ENCODE results near the gene CXorf65.

The CXorf65 gene

DNA sequence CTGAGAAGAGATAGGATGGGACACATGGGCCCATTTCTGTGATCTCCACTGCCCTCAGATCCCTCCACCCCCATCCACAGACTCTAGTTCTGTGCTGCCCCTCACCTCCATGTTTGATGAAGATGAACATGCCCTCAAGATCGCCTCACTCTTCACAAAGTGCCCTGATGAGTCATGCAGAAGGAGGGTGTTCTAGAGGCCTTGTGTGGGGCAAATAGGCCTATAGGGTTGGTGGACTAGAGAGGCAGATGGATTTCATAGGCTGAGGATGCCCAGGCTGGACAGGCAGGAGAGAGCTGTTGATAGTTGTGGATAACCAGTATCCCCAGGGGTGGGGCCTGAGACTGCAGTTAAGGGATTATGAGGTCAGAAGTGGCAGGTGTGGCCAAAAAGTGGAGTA, at the start of gene CXorf65:
TSS of gene CXorf65 (minus strand) at position 314 of the 400 bp plus-strand sequence. CDS start at position 130, 184 bp downstream.
- no peak for DNase-seq (ENCODE audit: low read depth in 2 of 2)

DNA sequence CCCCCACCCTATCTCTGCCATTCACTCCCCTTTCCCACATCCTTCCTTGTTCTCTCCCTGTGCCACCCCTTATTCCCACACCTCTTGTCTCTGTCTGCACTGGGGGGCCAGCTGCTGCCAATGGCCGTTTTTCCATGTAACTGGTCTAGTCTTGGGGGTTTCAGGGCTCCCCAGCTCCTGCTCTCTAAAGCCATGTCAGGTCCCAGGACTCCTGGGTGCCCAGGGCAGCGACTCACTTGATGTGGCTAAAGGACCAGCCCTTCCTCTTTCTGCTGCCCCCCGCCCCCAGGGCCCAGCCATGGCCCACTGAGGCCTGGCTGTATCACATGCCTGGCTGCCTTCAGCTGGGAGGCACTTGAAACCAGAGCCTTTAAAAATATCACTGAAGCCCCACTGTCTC, 48.1 kb upstream of the CXorf65 start:
- no peak for DNase-seq (ENCODE audit: low read depth in 2 of 2)

DNA sequence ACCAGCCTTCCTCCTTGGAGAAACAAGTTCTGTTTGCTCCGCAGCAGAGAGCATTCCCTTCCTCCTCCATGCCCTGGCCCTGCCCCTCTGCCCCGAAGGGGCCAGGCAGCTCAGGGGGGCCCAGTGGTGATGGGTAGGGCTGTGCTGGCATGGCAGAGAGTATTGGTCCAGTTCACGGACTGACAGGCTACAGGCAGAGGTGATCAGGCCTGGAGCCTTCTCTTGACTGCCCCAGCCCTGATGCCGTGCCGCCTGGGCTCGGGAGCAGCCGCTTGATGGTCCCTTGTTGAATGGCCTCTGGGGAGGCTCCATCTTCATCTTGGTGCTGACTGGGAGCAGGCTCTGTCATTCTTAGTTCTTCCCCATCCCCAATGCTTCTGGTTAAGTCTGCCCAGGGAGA, 47.7 kb upstream of the CXorf65 start:
- DNase-seq (ENCODE audit: low read depth in 2 of 2), result no peak

DNA sequence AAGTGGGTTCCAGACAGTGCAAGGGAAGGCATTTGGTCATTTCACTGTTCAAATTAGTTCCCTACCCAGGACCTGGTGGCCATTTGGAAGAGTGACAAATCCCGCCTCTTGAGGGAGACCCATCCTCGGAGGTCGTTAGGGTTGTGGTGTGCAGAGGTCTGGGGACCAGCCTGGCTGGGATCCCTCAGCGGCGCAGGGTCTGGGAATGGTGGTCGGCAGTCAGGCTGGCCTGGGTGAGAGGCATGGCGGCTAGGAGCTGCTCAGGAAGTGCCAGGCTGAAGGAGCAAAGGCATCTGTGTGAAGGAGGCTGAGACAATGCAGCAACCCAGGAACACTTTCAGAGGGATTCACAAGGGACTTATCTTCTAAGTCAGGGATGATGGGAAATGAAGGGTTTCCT, 44.8 kb upstream of the CXorf65 start:
- DNase-seq (ENCODE audit: low read depth in 2 of 2), result no peak

DNA sequence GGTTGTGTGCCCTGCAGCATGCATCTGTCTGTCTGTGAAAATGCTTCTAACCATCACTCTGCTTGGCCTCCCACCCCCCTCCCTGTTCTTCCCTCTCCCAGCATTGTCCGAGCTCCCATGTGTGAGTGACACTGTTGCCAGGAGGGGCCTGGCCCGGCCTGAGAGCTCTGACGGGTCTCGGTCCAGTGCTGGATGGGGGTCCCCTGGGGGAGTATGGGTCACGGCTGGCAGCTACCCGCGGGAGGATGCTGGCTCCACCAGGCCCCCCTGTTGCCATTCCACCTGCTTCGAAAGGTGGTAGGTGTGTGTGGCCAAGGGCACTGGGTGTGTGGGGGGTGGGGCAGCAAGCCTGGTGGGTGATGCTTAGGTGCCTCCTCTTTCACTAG, 41.7 kb upstream of the CXorf65 start:
- DNase-seq (ENCODE audit: low read depth in 2 of 2), result no peak

DNA sequence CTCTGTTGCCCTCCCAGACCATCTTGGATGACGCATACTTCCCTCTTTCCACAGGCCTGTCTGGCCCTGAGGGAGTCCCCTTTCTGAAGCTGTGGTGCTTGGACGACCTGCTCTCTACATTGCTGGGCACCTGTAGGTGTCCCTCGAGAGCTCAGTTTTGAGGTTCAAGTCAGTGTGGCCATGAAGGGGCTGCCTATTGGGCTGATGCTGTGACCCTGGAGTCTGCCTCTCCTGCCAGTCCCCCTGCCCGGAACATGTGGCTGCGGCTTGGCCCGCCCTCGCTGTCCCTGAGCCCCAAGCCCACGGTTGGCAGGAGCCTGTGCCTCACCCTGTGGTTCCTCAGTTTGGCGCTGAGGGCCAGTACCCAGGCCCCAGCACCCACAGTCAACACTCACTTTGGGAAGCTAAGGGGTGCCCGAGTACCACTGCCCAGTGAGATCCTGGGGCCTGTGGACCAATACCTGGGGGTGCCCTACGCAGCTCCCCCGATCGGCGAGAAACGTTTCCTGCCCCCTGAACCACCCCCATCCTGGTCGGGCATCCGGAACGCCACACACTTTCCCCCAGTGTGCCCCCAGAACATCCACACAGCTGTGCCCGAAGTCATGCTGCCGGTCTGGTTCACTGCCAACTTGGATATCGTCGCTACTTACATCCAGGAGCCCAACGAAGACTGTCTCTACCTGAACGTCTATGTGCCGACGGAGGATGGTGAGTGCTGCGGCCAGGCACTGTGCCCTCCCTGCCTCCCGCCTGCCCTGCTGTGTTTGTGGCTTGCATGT, 41.1 kb upstream of the CXorf65 start:
- no peak for DNase-seq (ENCODE audit: low read depth in 2 of 2)

DNA sequence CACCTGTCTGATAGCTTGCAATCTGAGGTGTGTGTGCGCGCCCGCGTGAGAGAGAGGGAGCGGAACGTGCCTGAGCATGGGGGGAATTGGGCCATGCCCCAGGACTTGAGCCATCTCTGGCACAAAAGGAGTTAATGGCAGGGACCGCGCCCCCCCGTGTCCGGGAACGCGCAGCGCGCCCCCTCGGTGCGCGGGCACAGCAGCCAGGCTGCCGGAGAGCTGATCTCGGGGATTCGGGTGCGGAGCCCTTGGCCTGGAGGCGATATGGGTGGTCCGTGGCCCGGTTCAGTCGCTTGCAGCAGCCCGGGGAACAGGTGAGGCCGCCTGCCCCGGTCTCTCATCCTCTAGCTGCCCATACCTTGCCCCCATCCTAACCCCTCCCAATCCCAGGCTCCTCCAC, 38.1 kb upstream of the CXorf65 start, which contains the start of gene NLGN3:
TSS of gene NLGN3 (plus strand) at position 191 of the 400 bp plus-strand sequence. CDS start 2,909 bp downstream, outside the sequence.
- DNase-seq (ENCODE audit: low read depth in 2 of 2), result no peak

DNA sequence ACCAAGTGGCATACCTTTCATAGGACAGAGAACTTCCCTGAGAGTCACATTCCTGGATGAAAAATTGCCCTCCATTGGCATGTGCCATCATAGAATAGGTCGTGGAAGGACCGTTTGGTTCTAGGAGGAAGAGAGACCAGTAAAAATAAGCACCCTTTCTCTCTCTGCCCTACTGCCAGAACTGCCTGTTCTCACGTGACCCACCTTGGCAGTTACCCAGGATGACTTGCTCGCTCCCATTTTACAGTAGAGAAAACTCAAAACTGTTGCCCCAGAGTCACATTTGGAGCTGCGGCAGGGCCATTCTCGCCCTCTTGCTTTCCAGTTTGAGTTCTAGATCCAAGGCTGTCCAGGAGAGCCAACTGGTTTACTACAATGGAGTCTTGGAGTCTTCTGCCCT, 37.0 kb upstream of the CXorf65 start:
- no peak for DNase-seq (ENCODE audit: low read depth in 2 of 2)

DNA sequence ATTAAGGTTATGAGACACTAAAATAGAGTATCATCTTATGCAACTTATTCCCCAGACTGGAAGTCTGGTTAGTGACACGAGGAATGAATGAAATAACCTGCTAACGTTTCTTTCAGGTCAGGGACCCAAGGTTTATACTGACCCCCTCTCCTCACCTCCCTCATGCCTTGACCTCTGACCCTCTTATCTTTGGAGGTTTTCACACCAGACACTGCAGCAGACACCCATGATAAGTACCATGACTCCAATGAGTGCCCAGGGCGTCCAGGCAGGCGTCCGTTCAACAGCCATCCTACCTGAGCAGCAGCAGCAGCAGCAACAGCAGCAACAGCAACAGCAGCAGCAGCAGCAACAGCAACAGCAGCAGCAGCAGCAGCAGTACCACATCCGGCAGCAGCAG, 33.9 kb upstream of the CXorf65 start:
- no peak for DNase-seq (ENCODE audit: low read depth in 2 of 2)

DNA sequence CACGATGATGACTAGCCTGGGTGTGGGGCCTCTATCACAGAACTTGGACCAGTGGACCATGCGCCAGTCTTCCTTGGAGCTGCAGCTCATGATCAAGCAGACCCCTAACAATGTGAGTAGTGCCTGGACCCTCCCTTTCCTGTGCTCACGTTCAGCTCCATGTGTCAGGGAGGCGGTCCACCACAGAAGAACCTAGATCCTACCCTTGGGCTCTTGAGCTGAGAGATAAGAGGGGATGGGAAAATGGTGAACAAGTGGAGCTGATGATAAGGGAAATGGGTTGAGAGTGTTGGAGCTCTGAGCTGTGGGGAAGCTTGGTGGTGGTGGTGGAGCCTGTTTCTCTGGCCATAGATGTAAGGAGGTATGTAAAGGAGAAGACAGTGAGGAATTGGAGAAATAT, 25.0 kb upstream of the CXorf65 start:
- no peak for DNase-seq (ENCODE audit: low read depth in 2 of 2)

DNA sequence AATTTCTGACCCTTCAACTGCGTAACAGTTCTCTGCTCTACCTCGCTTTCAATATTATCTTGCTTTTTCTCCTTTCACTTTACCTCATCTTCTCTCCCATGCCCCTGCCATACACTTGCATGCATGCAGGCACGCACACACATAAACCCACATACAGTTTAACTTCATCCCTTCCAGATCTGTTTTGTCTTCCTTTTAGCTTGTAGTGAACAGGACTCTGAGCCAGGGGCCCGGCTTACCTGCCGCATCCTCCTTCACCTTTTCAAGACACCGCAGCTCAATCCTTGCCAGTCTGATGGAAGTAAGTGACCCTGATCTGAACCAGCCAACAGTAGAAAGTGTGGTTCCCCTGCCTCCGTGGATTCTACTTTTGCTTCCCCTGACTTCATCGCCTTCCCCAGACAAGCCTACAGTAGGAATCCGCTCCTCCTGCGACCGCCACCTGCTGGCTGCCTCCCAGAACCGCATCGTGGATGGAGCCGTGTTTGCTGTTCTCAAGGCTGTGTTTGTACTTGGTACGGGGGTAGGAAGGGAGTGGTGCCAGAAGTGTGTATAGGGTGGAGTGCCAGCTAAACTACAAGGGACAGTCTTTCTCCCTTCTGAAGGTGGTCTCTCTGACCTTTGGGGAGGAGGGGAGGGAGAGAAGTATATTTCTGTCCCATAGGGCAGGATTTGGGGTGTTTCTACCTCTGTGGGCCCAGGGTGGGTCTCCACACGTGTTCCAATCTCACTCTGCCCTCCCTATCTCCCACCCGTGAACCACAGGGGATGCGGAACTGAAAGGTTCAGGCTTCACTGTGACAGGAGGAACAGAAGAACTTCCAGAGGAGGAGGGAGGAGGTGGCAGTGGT, 22.6 kb upstream of the CXorf65 start:
- peak; percentile 54 to 57 for DNase-seq (ENCODE audit: low read depth in 2 of 2)

DNA sequence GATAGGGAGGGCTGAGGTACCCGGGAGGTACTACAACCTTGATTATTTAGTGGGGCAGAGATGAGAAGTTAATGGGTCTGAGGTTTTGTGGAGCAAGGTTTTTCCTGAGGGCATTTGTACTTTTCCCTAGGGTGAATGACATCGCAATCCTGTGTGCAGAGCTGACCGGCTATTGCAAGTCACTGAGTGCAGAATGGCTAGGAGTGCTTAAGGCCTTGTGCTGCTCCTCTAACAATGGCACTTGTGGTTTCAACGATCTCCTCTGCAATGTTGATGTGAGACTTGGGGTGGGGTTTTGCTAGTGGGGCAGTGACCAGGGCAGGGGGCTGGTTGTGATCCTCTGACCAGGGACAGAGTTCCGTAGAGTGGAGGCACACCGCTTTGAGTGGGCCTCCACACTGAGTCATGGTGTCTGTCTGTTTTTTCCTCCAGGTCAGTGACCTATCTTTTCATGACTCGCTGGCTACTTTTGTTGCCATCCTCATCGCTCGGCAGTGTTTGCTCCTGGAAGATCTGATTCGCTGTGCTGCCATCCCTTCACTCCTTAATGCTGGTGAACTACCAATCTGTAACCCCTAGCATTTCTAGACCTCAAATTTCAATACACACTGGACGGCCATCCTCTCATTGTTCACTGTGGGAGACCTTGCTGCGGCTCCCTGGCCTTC, 21.8 kb upstream of the CXorf65 start:
- no peak for DNase-seq (ENCODE audit: low read depth in 2 of 2)

DNA sequence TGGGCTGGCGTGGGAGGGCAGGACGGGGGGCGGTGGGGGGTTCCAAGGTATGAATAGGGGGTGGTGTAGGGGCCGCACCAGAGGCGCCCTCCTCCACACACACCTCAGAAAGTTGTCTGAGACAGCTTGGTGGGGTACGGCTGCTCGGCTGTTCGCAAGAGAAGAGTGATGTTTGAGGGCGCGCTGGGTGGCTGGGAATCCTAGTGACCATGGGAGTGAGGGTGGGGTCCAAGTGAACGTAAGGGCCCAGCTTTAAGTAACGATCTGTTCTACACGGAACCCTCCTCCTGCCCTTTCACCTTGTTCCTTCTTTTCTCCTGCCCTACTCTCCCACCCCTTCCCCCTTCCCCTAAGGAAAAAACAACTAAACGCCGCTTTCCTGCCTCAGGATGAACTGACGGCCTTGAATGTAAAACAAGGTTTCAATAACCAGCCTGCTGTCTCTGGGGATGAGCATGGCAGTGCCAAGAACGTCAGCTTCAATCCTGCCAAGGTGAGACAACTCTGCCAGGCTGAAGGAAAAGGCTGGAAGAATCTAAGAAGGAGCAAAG, 12.5 kb upstream of the CXorf65 start:
- no peak for DNase-seq (ENCODE audit: low read depth in 2 of 2)

DNA sequence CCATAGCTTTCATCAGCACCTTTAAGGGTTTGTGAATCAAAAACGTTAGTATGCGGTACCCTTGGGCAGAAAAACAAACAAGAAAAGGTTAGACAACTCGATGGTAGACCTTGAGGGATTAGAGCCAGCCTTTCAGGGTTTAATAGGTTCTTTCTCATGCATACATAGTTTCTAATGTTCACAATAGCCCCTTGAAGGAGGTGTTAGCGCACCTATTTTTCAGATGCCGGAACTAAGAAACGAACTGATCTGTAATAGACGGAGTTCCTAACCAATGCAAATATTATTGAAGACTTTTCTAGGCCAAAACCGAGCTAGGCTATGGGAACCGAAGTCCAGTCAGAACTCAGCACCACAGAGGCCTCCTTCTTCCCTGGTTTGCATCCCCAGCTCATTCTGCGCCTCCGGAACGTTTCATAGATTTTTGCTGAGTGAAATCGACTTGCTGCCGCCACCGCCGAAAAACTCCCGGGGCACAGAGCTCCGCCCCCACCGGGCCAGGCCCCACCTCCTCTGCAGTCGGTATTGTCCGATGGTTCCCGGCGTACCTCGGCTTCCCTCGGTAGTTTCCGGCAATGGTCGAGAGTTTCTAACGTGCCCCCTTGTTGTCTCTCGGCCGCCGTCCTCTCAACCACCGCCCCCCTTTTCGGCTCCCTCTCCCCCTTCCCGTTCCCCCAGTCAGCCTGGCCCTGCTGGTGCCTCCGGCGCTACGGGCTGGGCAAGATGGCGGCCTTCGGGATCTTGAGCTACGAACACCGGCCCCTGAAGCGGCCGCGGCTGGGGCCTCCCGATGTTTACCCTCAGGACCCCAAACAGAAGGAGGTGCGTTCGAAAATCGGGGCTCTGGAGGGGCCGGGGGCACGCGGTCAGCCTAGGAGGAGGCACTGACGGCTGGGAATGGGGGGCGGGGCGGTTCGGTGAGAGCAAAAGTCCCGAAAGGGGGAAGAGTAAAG, 11.8 kb upstream of the CXorf65 start, which contains the start of gene MED12:
TSS of gene MED12 (plus strand) at position 565 of the 953 bp plus-strand sequence. CDS start at position 724, 159 bp downstream.
- peak; percentile 56 to 63 for DNase-seq (ENCODE audit: low read depth in 2 of 2)

DNA sequence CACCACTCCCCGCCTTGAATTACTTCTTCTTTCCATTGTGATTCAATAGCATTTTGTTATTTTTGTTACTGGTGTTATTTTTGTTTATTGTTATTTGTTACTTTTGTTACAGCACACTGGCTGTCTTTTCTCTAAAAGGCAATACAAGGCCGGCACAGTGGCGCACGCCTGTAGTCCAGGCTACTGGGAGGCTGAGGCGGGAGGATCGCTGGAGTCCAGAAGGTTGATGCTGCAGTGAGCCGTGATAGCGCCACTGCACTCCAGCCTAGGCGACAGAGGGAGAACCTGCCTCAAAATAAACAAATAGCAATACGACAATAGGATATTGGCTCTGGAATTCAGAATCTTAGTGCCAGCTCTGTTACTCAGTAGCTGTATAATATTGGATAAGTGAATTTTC, 10.8 kb upstream of the CXorf65 start:
- DNase-seq (ENCODE audit: low read depth in 2 of 2), result no peak

DNA sequence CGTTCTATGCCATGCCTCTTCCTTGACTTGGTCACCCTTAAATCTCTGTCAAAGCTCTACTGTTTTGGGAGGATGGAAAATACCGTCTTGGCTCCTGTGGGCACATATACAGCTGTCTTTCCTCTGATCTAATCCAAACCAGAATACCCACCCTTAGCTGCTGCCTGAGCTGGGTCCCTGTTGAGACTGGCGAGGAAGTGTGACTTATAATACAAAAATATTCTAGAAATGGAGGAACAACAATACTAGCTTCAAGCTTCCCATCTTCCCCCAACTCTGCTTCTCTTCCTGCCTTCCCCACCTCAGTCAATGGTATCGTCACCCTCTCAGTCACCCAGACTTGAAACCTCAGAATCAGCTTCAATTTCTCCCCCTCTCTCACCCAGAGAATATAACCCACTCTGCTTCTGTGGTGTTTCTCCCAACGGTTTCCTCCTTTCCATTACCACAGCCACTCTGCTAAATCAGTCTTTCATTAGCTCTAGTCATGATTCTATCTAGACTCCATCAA, 5.4 kb upstream of the CXorf65 start:
- no peak for DNase-seq (ENCODE audit: low read depth in 2 of 2)

DNA sequence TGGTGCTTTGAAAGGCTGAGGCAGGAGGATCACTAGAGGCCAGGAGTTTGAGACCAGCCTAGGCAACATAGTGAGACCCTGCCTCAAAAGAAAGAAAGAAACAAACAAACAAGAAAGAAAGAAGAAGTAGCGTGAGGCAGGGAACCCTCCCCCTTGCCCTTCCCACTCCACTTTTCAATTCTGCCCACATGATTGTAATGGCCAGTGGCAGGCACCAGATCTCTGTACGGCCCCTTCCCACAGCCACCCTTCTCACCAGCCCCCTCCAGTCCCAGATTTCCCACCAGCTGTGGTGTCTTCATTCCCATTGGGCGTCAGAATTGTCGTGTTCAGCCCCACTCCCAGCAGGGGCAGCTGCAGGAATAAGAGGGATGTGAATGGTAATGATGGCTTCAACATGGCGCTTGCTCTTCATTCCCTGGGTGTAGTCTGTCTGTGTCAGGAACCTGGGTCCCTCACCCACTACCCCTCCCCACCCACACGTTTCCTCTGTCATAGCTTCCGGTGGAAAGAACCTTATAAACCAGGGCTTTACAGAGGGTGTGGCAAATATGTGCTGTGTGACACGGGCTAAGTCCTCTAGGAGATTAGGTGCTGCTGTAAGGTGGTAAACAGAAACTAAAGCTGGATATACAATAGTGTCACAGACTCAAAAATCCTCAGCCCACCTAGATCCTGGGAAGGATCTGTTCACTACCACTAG, 4.8 kb upstream of the CXorf65 start, which contains the start of gene IL2RG:
TSS of gene IL2RG (minus strand) at position 437 of the 703 bp plus-strand sequence. CDS start at position 399, 38 bp downstream.
- DNase-seq (ENCODE audit: low read depth in 2 of 2), result peak; percentile 66 to 72

DNA sequence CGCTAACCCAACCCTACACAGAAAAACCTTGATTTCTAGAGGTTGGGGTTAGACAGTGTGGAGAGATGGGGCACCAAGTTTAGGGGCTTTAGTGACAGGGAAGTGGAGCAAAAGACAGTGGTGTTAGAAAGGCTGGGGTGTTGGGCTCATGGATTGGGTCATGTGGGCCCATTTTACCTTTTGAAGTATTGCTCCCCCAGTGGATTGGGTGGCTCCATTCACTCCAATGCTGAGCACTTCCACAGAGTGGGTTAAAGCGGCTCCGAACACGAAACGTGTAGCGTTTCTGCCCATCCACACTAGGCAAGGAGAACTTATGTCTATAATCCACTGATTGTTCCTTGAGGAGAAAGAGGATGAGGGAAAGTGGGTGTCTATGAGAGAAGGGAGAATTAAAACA, 2.5 kb upstream of the CXorf65 start:
- DNase-seq (ENCODE audit: low read depth in 2 of 2), result no peak

DNA sequence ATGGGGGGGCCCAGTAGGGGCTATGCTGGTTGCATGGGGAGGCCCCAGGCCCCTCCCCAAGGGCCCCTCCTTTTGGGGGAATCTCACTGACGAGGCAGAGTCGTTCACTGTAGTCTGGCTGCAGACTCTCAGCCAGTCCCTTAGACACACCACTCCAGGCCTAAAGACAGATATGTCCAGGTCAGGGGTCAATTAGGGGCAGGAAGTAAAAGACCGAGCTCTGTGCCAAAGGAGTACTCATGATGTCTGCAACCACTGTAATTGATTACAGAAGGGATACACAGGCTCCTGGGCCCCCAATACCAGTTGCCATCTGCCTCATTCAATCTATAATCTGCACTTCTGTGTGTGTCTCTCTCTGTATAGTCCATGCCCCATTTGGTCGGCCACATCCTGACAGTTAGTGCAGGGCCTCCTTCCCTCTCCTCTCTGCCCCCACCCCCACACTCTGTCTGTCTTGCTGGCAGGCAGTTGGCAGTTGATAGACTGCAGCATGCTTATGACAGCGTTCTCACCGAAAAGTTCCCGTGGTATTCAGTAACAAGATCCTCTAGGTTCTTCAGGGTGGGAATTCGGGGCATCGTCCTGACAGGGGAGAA, 1.3 kb upstream of the CXorf65 start:
- DNase-seq (ENCODE audit: low read depth in 2 of 2), result no peak

All from activated CD8-positive, alpha-beta memory T cell treated with anti-CD3 and anti-CD28 coated beads for 4 hours (primary cell).